A549 (cell line): Measurements from ENCODE around the gene ZC3H13. TPM values are rescaled to one million over a fixed set of nuclear protein-coding genes. Genes with fewer than 3 reads are reported as not detected.

Experiments used
- ATAC-seq, 2 experiments: fragments of 200-7000 bp in 1 of 2; fragments of >200 bp in 1 of 2; cut with Nextera tagmentation in 1 of 2; cut with Tn5 transposase in 1 of 2; 3 replicates each; pipeline versions ENCODE4 v1.8.0 to v1.9.1; 2018 to 2020; ENCODE audit warnings: mild to moderate bottlenecking in 1 of 2, moderate library complexity in 1 of 2
- CTCF ChIA-PET: fragments of 300-600 bp; sonication (Branson Sonifier 250); formaldehyde crosslinking; extraction: SDS; loops from one replicate; lab custom pipeline; 2021; ENCODE audit warnings: antibody characterized with exemption, inconsistent platforms; lab: Yijun Ruan, JAX
- POLR2A ChIA-PET: fragments of 350-600 bp; formaldehyde crosslinking; extraction: SDS; loops from one replicate; lab custom pipeline; 2021; ENCODE audit warnings: antibody characterized with exemption, inconsistent platforms; lab: Yijun Ruan, JAX
- DNase-seq, 2 experiments: peaks; one replicate each; pipeline versions ENCODE4 v3.0.0 to v3.0.0-alpha.2; 2011 to 2016; ENCODE audit warnings: low read depth in 1 of 2, low spot score in 1 of 2
- FAIRE-seq: peaks from 2 replicates; lab custom pipeline; 2011; peaks lifted over from hg19 to GRCh38; lab: Jason Lieb, UNC
- H3K27ac ChIP-seq, 2 experiments: fragments of >200 bp; sonication (Bioruptor Twin); formaldehyde crosslinking; 3 replicates each; pipeline ENCODE4 v1.5.1; 2016 to 2017
- H3K4me1 ChIP-seq: fragments of >200 bp; sonication (Bioruptor Twin); formaldehyde crosslinking; 3 replicates; pipeline ENCODE4 v1.6.1; 2016
- H3K4me2 ChIP-seq: fragments of >200 bp; sonication (Bioruptor Twin); formaldehyde crosslinking; 3 replicates; pipeline ENCODE4 v1.6.1; 2016
- H3K4me3 ChIP-seq: fragments of >200 bp; sonication (Bioruptor Twin); formaldehyde crosslinking; 3 replicates; pipeline ENCODE4 v1.5.1; 2016
- H3K9me3 ChIP-seq: fragments of >200 bp; sonication (Bioruptor Twin); formaldehyde crosslinking; 3 replicates; pipeline ENCODE4 v1.6.1; 2016
- CBX8 ChIP-seq: fragments of 200-600 bp; sonication (generic); IDR thresholded peaks from 2 replicates; pipeline ENCODE4 v1.6.1; 2016
- CHD4 ChIP-seq: fragments of 200-600 bp; sonication (generic); IDR thresholded peaks from 2 replicates; pipeline ENCODE4 v1.6.1; 2016; ENCODE audit warnings: antibody characterized with exemption, mild to moderate bottlenecking, borderline replicate concordance
- EHF ChIP-seq: fragments of 250-450 bp; sonication (Bioruptor Pico); IDR thresholded peaks from 2 replicates; pipeline ENCODE4 v1.5.0; 2020; ENCODE audit warnings: mild to moderate bottlenecking
- EP300 ChIP-seq, 2 experiments: fragments of >200 bp; sonication (Bioruptor Twin); formaldehyde crosslinking; IDR thresholded peaks; 2 replicates in 1 of 2; 3 replicates in 1 of 2; pipeline ENCODE4 v1.6.1; 2016 to 2017
- FOSB ChIP-seq: fragments of 250-450 bp; sonication (Bioruptor Pico); IDR thresholded peaks from 2 replicates; pipeline ENCODE4 v1.5.0; 2020; ENCODE audit warnings: mild to moderate bottlenecking, moderate library complexity
- FOXS1 ChIP-seq: fragments of 250-450 bp; sonication (Bioruptor Pico); IDR thresholded peaks from 2 replicates; pipeline ENCODE4 v1.5.0; 2020; ENCODE audit warnings: mild to moderate bottlenecking, moderate library complexity
- HDAC2 ChIP-seq: fragments of 200-600 bp; sonication (generic); IDR thresholded peaks from 2 replicates; pipeline ENCODE4 v1.6.1; 2016
- HOXA7 ChIP-seq: fragments of 250-450 bp; sonication (Bioruptor Pico); IDR thresholded peaks from 2 replicates; pipeline ENCODE4 v1.5.0; 2020; ENCODE audit warnings: mild to moderate bottlenecking, moderate library complexity
- HOXB5 ChIP-seq: fragments of 250-450 bp; sonication (Bioruptor Pico); IDR thresholded peaks from 2 replicates; pipeline ENCODE4 v1.5.0; 2020; ENCODE audit warnings: mild to moderate bottlenecking, moderate library complexity
- JUN ChIP-seq, 2 experiments: fragments of >200 bp; sonication (Bioruptor Twin); formaldehyde crosslinking; IDR thresholded peaks; 2 replicates in 1 of 2; 3 replicates in 1 of 2; pipeline ENCODE4 v1.6.1; 2016 to 2017
- JUNB ChIP-seq: fragments of >200 bp; sonication (Bioruptor Twin); formaldehyde crosslinking; IDR thresholded peaks from 2 replicates; pipeline ENCODE4 v1.6.1; 2016
- KDM5A ChIP-seq: fragments of 200-600 bp; sonication (generic); IDR thresholded peaks from 2 replicates; pipeline ENCODE4 v1.6.1; 2016; ENCODE audit warnings: antibody characterized with exemption, mild to moderate bottlenecking
- MAZ ChIP-seq: fragments of 150-350 bp; IDR thresholded peaks from 2 replicates; pipeline ENCODE4 v1.6.1; 2014; ENCODE audit warnings: antibody characterized with exemption, low read depth, low read length, borderline replicate concordance
- PHF8 ChIP-seq: fragments of 200-600 bp; sonication (generic); IDR thresholded peaks from 2 replicates; pipeline ENCODE4 v1.6.1; 2016; ENCODE audit warnings: low read depth, mild to moderate bottlenecking, antibody characterized with exemption, moderate library complexity, borderline replicate concordance
- RCOR1 ChIP-seq: fragments of 150-350 bp; IDR thresholded peaks from 2 replicates; pipeline ENCODE4 v1.6.1; 2014; ENCODE audit warnings: antibody characterized with exemption, low read length, low read depth
- RFX5 ChIP-seq: fragments of 450-650 bp; IDR thresholded peaks from 2 replicates; pipeline ENCODE4 v1.7.1; 2014; ENCODE audit warnings: antibody characterized with exemption, mild to moderate bottlenecking, moderate library complexity
- SREBF2 ChIP-seq: fragments of 450-650 bp; IDR thresholded peaks from 2 replicates; pipeline ENCODE4 v1.6.1; 2014; ENCODE audit warnings: mild to moderate bottlenecking, moderate library complexity
- ZSCAN20 ChIP-seq: fragments of 250-450 bp; sonication (Bioruptor Pico); IDR thresholded peaks from 2 replicates; pipeline ENCODE4 v1.8.0; 2022; ENCODE audit warnings: mild to moderate bottlenecking, moderate library complexity
- whole genome bisulfite sequencing: methylation state at CpG from one replicate; pipeline ENCODE4 v1.1.6; 2017; ENCODE audit errors: missing lambda C conversion rate; 5-methylcytosine and 5-hydroxymethylcytosine counted together
- polyA minus RNA-seq: library from RNA; depleted of rRNA, polyadenylated mRNA; stranded (reverse); fragments of >200 nt; gene quantifications from 2 replicates; pipeline ENCODE4 v1.2.3, GENCODE V29; 2011; rRNA and poly(A)+ RNA removed
- polyA plus RNA-seq, 4 experiments: library from polyadenylated mRNA; depleted of rRNA in 3 of 4; stranded (reverse); fragments of >200 nt; fragmentation: RNase III in 1 of 4; extraction: RNeasy Plus Mini Kit Qiagen cat#74134 plus additional on column Dnase treatment in 1 of 4; gene quantifications; 2 replicates in 3 of 4; 3 replicates in 1 of 4; pipeline ENCODE4 v1.2.3, GENCODE V29; 2011 to 2017
- TF ChIP-seq, protein P1 (sequence below): IDR thresholded peaks from 2 replicates; pipeline ENCODE4 v1.6.1; 2012; ENCODE audit warnings: low read depth, borderline replicate concordance
- TF ChIP-seq, protein P2 (sequence below): fragments of 250-450 bp; sonication (Bioruptor Pico); IDR thresholded peaks from 2 replicates; pipeline ENCODE4 v1.5.0; 2020; ENCODE audit warnings: low read depth, mild to moderate bottlenecking, moderate library complexity
- TF ChIP-seq, protein P3 (sequence below): fragments of >200 bp; sonication (Bioruptor Twin); formaldehyde crosslinking; IDR thresholded peaks from 3 replicates; pipeline ENCODE4 v1.6.1; 2016
- TF ChIP-seq, protein P4 (sequence below): fragments of >200 bp; sonication (Bioruptor Twin); formaldehyde crosslinking; IDR thresholded peaks from 3 replicates; pipeline ENCODE4 v1.5.1; 2016
- TF ChIP-seq, protein P5 (sequence below): fragments of 450-650 bp; IDR thresholded peaks from 2 replicates; pipeline ENCODE4 v1.6.1; 2014; ENCODE audit warnings: antibody characterized with exemption
- TF ChIP-seq, protein P6 (sequence below): IDR thresholded peaks from 2 replicates; pipeline ENCODE4 v1.6.1; 2012
- TF ChIP-seq, protein P7 (sequence below): IDR thresholded peaks from 2 replicates; pipeline ENCODE4 v1.6.1; 2012
- TF ChIP-seq, protein P8 (sequence below): fragments of 150-350 bp; IDR thresholded peaks from 2 replicates; pipeline ENCODE4 v1.6.1; 2014; ENCODE audit warnings: low read depth, mild to moderate bottlenecking, low read length

ZC3H13 gene, protein sequence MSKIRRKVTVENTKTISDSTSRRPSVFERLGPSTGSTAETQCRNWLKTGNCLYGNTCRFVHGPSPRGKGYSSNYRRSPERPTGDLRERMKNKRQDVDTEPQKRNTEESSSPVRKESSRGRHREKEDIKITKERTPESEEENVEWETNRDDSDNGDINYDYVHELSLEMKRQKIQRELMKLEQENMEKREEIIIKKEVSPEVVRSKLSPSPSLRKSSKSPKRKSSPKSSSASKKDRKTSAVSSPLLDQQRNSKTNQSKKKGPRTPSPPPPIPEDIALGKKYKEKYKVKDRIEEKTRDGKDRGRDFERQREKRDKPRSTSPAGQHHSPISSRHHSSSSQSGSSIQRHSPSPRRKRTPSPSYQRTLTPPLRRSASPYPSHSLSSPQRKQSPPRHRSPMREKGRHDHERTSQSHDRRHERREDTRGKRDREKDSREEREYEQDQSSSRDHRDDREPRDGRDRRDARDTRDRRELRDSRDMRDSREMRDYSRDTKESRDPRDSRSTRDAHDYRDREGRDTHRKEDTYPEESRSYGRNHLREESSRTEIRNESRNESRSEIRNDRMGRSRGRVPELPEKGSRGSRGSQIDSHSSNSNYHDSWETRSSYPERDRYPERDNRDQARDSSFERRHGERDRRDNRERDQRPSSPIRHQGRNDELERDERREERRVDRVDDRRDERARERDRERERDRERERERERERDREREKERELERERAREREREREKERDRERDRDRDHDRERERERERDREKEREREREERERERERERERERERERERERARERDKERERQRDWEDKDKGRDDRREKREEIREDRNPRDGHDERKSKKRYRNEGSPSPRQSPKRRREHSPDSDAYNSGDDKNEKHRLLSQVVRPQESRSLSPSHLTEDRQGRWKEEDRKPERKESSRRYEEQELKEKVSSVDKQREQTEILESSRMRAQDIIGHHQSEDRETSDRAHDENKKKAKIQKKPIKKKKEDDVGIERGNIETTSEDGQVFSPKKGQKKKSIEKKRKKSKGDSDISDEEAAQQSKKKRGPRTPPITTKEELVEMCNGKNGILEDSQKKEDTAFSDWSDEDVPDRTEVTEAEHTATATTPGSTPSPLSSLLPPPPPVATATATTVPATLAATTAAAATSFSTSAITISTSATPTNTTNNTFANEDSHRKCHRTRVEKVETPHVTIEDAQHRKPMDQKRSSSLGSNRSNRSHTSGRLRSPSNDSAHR (N-terminal part only)
- polyA plus RNA-seq (2011; rRNA removed) (9.5 and 13.2 TPM in 2 replicates), polyA plus RNA-seq (2017; fragmentation: RNase III; extraction: RNeasy Plus Mini Kit Qiagen cat#74134 plus additional on column Dnase treatment) (17.5 to 17.8 TPM (median 17.6 TPM) in 3 replicates), polyA minus RNA-seq (6.8 and 8.4 TPM in 2 replicates)
- polyA plus RNA-seq (2012; cell fraction: cytosol; rRNA removed) = 2.0 and 2.1 TPM in 2 replicates
- 2.1 and 3.4 TPM in 2 replicates for polyA plus RNA-seq (2012; cell fraction: nucleus; rRNA removed)

DNA sequence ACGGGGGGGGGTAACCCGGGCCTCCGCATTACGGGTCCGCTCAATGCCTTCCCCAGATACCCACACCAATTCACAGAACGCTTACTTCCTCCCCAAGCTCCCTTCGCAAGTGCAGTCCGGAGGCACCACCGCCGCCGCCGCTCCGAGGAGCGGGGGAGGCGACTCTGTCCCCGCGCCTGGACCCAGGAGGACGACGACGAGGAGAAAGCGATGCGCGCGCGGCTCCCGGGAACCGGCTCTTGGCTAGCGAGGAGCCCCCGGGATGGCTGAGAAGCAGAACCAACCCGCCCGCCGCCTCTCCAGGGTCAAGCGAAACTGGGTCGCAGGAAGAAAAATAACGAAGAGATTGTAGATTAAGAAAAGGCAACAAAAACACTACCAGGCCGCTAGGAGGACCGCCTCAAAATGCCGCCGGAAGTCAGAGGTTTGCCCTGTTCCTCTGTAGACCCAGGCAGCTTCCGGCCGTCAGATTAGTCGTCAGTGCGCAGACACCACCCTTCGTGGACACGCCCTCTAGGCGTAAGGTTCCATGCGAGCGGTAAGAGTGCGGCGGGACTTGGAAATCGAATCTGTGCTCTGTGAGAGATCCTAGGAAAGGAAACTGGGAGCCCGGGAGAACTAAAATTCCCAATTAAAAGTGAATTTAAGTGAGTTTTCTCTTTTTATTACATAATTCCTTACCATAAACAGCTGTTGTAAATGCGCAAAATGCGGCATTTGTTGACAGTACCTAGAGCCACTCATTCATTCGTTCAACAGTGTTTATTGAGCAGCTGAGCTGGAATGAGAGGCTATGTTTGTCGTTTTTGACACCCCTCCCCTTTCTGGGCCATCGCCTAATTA, at the start of gene ZC3H13:
TSS of gene ZC3H13 (minus strand) at position 428 of the 843 bp plus-strand sequence. CDS start 7,239 bp downstream, outside the sequence.
- ATAC-seq (peak; percentile 100), DNase-seq (peak; percentile 71 to 94), FAIRE-seq (no peak)
- ChIA-PET POLR2A (interaction anchor here (0.8 to 1.8 kb wide), 4 partner anchors 10 to 202 kb away, joined by 3 to 5 read pairs (median 4); no protein-coding TSS in a partner anchor), CTCF (no interaction called here)
- Histone ChIP-seq H3K4me2 (peak within 1 kb of the TSS; percentile 89), H3K27ac (peak within 1 kb of the TSS; percentile 77 to 92), H3K9me3 (no peaks in the 10 kb centered on the region), H3K4me3 (peak within 1 kb of the TSS; percentile 94), H3K4me1 (peaks cover 18% of the 10 kb centered on the region; the same call in 1 of the 3 replicates)
- WGBS = 2% methylated on average over 35 of the region's 57 CpGs
- TF ChIP-seq JUN (IDR thresholded peaks at IDR 0.05) (peak in 1 of 2 experiments; percentile 71; a peak in 2 of 5 replicates), CBX8 (no peak), ZSCAN20 (CRISPR knock-in tag) (no peak), KDM5A (peak; percentile 69; the same call in 1 of the 2 replicates), CHD4 (no peak), FOXS1 (CRISPR knock-in tag) (no peak), RCOR1 (no peak), JUNB (no peak), PHF8 (peak; percentile 80; the same call in 1 of the 2 replicates), HOXA7 (CRISPR knock-in tag) (no peak), SREBF2 (no peak), EHF (CRISPR knock-in tag) (no peak), EP300 (IDR thresholded peaks at IDR 0.05) (no peak), RFX5 (no peak), HDAC2 (no peak), HOXB5 (CRISPR knock-in tag) (no peak), MAZ (no peak), FOSB (CRISPR knock-in tag) (no peak)
- TF ChIP-seq, protein P1, sequence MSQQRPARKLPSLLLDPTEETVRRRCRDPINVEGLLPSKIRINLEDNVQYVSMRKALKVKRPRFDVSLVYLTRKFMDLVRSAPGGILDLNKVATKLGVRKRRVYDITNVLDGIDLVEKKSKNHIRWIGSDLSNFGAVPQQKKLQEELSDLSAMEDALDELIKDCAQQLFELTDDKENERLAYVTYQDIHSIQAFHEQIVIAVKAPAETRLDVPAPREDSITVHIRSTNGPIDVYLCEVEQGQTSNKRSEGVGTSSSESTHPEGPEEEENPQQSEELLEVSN = no peak
- TF ChIP-seq, protein P2, sequence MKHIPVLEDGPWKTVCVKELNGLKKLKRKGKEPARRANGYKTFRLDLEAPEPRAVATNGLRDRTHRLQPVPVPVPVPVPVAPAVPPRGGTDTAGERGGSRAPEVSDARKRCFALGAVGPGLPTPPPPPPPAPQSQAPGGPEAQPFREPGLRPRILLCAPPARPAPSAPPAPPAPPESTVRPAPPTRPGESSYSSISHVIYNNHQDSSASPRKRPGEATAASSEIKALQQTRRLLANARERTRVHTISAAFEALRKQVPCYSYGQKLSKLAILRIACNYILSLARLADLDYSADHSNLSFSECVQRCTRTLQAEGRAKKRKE (CRISPR knock-in tag) = no peak
- TF ChIP-seq, protein P3, sequence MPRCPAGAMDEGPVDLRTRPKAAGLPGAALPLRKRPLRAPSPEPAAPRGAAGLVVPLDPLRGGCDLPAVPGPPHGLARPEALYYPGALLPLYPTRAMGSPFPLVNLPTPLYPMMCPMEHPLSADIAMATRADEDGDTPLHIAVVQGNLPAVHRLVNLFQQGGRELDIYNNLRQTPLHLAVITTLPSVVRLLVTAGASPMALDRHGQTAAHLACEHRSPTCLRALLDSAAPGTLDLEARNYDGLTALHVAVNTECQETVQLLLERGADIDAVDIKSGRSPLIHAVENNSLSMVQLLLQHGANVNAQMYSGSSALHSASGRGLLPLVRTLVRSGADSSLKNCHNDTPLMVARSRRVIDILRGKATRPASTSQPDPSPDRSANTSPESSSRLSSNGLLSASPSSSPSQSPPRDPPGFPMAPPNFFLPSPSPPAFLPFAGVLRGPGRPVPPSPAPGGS = peak; percentile 63; the same call in 1 of the 3 replicates
- TF ChIP-seq, protein P4, sequence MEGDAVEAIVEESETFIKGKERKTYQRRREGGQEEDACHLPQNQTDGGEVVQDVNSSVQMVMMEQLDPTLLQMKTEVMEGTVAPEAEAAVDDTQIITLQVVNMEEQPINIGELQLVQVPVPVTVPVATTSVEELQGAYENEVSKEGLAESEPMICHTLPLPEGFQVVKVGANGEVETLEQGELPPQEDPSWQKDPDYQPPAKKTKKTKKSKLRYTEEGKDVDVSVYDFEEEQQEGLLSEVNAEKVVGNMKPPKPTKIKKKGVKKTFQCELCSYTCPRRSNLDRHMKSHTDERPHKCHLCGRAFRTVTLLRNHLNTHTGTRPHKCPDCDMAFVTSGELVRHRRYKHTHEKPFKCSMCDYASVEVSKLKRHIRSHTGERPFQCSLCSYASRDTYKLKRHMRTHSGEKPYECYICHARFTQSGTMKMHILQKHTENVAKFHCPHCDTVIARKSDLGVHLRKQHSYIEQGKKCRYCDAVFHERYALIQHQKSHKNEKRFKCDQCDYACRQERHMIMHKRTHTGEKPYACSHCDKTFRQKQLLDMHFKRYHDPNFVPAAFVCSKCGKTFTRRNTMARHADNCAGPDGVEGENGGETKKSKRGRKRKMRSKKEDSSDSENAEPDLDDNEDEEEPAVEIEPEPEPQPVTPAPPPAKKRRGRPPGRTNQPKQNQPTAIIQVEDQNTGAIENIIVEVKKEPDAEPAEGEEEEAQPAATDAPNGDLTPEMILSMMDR = no peak
- TF ChIP-seq, protein P5, sequence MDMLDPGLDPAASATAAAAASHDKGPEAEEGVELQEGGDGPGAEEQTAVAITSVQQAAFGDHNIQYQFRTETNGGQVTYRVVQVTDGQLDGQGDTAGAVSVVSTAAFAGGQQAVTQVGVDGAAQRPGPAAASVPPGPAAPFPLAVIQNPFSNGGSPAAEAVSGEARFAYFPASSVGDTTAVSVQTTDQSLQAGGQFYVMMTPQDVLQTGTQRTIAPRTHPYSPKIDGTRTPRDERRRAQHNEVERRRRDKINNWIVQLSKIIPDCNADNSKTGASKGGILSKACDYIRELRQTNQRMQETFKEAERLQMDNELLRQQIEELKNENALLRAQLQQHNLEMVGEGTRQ = no peak
- TF ChIP-seq, protein P6, sequence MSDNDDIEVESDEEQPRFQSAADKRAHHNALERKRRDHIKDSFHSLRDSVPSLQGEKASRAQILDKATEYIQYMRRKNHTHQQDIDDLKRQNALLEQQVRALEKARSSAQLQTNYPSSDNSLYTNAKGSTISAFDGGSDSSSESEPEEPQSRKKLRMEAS = peak; percentile 59
- TF ChIP-seq, protein P7, sequence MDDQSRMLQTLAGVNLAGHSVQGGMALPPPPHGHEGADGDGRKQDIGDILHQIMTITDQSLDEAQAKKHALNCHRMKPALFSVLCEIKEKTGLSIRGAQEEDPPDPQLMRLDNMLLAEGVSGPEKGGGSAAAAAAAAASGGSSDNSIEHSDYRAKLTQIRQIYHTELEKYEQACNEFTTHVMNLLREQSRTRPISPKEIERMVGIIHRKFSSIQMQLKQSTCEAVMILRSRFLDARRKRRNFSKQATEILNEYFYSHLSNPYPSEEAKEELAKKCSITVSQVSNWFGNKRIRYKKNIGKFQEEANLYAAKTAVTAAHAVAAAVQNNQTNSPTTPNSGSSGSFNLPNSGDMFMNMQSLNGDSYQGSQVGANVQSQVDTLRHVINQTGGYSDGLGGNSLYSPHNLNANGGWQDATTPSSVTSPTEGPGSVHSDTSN = peak; percentile 27; the same call in 1 of the 2 replicates
- TF ChIP-seq, protein P8, sequence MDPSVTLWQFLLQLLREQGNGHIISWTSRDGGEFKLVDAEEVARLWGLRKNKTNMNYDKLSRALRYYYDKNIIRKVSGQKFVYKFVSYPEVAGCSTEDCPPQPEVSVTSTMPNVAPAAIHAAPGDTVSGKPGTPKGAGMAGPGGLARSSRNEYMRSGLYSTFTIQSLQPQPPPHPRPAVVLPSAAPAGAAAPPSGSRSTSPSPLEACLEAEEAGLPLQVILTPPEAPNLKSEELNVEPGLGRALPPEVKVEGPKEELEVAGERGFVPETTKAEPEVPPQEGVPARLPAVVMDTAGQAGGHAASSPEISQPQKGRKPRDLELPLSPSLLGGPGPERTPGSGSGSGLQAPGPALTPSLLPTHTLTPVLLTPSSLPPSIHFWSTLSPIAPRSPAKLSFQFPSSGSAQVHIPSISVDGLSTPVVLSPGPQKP = no peak
